Measurements from ENCODE around the gene ARL15. TPM values are rescaled to one million over a fixed set of nuclear protein-coding genes. Genes with fewer than 3 reads are reported as not detected.
"Not testable (repeated sequence)": the region's sequence is repeated elsewhere in the genome, so short reads cannot be mapped to it uniquely, and the experiment has no call there.

Gene ARL15
- total RNA-seq, 1 donor from 2014 or later: 6.0 TPM

DNA sequence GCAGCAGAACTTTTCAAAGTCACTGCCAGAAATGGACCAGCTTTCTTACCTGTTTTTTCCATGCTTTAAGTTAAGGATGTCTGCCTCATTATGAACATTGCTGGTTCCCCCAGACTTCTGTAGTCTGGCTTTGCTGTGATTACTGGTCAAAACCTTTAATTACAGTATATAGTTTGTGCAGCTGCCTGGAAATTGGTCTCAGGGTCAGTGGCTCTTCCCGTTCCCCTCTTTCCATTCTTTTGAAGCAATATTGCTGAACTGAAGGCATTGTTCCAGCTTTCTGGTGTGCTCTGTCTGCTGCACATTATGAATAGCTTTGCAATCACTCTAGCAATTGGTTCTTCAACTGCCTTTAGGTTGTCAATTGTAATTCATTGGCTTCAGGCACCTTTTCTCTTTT, 206.5 kb downstream of the ARL15 start:
- no peak for ATAC-seq
- no peak for DNase-seq (ENCODE audit: low spot score)

DNA sequence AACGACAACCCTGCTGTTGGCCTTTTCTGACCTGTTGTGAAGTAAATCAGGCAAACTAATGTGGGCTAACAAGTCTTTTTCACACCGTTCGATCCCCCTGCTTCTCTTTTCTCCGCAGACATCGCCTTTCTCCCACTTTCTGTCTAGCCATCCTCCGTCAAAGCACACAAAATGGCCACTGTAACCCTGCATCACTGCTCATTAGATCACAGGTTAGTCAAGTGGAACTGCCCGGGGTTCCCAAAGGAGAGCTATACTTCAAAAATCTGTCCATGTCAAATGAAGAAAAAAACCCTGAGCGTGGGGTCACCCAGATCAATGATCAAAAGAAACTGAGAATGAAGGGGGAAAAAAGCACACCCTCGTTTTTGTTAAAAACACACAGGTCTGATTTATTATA, 212.1 kb downstream of the ARL15 start:
- ATAC-seq: no peak
- DNase-seq (ENCODE audit: low spot score): no peak

DNA sequence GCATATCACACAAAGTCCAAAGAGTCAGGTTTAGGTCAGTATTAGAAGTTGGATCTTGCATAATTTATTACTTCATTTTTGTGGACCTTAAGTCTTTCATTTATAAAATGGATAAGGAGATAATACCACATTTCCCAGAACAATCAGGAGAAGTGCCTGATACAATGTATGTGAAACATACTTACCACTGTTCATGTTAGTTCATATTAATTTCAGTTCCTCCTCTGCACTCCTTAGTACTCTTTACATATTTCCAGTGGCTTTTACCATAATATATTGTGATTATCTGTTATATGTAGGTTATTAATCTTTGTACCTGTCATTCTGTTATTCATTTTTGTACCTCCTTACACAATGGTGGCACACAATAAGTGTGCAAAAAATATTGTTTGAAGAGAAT, 214.4 kb downstream of the ARL15 start:
- ATAC-seq: peak; percentile 54
- DNase-seq (ENCODE audit: low spot score): no peak

DNA sequence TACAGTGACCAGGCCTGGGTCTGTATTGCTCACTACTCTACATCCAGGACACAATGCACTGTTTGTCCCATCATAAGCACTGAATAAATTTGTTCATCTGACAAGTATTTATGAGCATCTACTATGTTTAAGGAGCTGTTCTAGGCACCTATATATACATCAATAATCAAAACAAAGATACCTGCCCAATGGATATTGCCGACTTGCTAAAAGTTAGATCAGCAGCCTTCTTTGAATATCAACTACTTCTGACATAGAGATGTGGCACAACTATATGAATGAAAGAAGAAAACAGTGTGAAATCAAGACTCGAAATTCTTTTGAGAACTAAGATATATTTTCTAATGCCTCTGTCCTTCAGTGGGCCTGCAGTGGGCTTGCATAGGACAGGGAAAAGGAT, 215.7 kb downstream of the ARL15 start:
- no peak for ATAC-seq
- no peak for DNase-seq (ENCODE audit: low spot score)

DNA sequence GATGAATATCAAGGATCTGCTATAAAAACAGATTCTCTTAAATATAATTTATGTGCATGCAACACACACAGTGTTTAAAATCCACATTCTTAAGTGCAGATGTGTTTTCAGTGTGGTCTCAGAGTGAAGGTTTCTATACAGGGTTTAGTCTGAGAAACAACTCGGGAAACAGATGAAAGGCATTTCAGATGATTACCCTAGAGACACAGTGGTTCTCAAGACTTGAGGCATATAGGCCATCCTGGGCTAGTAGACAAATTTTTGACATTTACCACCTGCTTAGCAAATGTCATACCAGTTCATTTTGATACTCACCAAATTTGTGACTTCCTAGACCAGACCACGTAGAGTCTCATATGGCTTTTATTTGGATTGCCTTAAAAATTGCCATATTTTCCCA, 216.5 kb downstream of the ARL15 start:
- DNase-seq (ENCODE audit: low spot score) (no peak), ATAC-seq (no peak)

DNA sequence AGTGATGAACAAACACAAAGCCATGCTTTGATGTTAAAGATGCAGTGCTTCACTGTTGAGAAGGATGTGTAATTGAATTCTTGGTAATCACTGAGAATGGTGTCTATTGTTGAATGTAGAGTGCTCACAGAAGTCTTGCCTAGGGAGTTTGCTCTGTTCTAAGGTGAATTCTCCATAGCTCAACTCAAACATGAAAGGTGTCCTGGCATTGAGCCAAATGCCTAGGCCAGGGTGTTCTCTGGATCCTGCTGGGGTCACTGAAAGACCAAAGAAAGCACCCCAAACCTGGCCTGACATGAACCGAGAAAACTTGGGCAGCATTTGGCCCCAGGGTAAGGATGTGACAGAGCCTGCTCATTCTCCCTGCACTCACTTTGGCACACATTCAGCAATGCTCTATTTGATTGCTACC, 217.3 kb downstream of the ARL15 start:
- DNase-seq (ENCODE audit: low spot score) (no peak), ATAC-seq (no peak)

DNA sequence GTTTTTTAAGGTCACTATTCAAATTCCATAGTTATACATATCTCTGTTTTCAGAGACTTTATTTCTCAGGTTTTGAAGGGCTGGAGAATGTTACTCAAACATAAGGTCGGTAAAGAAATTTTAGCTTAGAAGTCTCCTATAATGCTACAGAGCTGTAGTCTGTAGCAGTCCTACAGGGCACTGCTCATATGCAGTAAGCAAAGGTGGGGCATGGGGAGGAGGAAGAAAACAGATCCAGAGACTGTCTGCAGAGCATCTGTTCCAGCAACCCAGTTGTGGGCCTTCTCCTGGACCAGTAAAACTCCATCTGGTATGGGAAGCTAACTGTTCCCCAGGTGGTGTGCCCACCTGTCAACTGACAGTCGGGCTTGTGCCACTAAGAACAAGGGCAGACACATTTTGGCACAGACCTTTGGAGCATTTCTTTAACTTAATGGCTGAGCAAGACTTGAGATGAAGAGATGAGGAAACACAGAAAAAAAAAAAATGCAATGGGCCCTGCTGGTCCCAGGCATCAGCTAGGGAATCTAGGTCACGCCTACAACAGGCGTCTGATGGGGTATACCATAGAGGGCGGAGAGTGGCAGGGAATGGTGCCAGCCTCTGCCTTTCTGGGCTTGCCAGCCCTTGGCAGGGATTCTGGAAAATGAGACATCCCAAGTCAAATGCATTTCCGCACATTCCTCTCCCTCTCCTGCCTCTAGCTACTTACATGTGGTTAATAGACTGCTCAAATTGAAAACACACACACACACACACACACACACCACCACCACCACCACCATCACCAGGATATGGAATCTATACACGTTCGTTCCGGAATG, 218.9 kb downstream of the ARL15 start:
- DNase-seq (ENCODE audit: low spot score) (no peak), ATAC-seq (no peak)

DNA sequence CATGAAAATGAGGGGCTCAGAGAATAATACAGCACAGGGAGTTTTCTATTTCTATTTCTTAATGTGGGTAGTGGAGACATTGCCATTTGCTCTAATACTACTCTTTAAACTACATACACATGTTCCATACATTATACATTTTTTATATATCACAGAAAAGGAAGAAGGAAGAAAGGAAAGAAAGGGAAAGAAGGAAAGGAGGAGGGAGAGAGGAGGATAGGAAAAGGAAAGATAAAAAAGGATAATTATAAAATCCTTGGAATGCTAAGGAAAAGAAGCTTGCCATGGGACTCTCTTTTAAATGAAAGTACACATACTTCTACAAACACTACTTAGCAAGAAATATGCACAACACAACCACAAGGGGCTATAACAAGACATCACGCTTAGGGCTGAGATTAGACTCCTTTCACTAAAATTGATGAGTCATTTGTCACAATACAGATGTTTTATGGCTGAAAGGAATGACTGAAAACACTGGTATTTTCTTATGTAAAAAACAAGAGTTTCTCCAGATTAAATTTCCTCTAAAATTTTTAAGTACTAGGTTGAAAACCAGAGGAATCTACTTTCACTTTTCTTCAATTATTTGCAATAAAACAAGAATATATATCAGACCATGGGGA, 219.8 kb downstream of the ARL15 start:
- ATAC-seq (no peak), DNase-seq (ENCODE audit: low spot score) (no peak)

DNA sequence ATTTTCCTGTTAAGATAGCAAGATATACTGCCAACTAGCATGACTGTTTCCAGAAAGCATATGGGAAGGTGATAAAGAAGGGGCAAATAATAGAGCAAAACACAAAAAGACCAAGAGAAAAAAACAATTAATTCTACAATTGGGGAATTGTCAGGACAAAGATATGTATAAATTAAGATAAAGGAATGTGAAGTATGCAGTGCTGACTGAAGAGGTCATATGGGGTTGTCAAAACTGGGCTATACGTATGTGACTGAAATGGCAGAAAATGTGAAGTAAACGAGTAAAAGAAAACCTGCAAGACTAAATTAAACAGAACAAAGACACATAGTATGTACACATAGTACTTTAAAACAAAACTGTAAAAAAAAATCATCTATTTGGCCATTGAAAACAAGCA, 222.3 kb downstream of the ARL15 start:
- no peak for ATAC-seq
- no peak for DNase-seq (ENCODE audit: low spot score)

DNA sequence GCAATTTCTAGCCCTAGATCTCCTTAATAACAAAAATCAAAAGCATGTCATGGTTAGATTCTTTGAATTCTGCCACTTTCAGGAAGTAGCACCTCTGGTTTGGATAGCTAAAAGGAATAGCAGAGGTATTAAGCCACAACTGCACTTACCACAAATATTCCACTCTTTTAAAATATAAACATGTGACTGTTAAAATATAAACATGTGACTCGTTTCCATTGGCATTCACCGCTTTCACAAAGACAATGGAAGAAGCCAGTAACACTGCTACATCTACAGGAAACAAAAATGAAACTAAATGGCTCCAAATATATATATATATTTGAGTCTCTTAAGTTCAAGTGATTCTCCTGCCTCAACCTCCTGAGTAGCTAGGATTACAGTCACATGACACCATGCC, 222.9 kb downstream of the ARL15 start:
- ATAC-seq: no peak
- DNase-seq (ENCODE audit: low spot score): no peak

DNA sequence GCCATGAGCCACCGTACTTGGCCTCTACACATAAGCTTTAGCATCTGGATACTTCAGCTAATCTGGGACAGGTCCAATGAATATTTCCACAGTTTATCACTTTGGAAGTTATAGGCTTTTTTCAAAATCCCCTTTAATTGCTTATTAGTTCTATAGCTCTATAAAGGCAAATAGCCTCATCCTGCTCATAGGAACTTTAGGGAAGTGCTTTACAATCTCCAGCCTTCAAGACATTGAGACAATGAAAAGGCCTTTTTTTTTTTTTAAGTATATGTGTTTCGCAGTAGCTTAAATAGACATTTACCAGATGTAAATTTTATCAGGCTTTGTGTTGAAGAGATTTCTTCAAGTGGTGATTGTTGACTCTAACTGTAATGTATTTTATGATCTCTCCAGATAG, 224.2 kb downstream of the ARL15 start:
- DNase-seq (ENCODE audit: low spot score) (no peak), ATAC-seq (no peak)

DNA sequence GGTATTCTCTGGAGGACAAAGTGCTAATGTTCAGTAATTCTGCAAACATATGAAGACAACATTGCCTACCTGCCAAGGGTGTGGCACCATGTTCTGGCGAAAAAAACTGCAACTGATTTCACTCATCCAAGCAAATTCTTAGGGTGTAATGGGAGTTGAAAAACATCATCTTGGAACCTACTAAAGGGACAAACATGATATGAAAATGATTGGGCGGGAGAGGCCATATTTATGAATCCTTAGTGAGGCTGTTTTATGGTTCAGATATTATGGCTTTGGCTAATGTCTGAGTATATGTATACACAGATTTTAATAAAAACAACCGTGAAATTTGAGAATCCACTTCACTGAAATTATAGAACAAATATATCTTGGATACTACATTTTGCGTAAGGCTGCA, 225.7 kb downstream of the ARL15 start:
- DNase-seq (ENCODE audit: low spot score) (no peak), ATAC-seq (peak; percentile 19)

DNA sequence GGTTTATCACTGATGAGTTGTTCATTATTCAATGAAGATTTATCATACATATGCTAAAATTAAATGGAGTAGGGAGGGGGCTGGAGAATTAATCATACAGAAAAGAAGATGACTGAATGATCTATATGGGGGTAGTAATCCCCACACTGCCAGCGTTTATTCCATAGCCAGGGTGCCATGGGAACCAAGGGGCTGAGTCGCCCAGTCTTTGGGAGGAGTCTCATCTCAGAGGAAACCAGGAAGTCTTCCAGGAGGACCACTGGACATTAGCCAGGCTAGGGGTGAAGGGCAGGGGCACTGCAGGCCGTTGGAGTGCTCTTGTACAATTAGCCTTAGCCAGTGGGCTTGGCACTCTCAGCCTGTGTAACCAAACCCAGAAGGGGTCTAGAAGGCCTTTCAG, 226.5 kb downstream of the ARL15 start:
- ATAC-seq (no peak), DNase-seq (ENCODE audit: low spot score) (no peak)

DNA sequence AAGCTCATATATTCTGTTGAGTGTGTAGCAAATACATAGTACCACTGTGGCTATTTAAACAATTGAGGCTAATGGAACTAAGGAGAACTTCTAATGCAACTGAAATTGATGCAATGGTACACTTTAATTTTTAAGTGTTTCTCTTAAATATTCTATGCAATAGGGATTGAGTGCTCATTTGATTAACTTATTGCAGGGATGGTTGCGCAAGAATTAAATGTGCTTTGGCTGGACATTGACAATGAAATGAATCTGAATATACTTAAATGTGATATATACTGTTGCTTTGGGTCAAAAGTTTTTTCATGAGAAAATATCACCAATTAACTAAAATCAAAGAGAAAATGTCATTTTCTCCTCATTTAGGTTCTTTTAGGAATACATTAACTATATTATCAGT, 227.1 kb downstream of the ARL15 start:
- no peak for DNase-seq (ENCODE audit: low spot score)
- no peak for ATAC-seq

DNA sequence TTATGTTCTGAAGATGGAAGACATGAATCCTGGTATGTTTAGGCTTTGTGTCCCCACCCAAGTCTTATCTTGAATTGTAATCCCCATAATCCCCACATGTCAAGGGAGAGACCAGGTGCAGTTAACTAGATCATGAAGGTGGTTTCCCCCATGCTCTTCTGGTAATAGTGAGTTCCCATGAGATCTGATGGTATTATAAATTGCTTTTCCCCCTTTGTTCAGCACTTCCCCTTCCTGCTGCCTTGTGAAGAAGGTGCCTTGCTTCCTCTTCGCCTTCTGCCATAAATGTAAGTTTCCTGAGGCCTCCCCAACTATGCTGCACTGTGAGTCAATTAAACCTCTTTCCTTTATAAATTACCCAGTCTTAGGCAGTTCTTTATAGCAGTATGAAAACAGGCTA, 229.0 kb downstream of the ARL15 start:
- no peak for ATAC-seq
- no peak for DNase-seq (ENCODE audit: low spot score)

DNA sequence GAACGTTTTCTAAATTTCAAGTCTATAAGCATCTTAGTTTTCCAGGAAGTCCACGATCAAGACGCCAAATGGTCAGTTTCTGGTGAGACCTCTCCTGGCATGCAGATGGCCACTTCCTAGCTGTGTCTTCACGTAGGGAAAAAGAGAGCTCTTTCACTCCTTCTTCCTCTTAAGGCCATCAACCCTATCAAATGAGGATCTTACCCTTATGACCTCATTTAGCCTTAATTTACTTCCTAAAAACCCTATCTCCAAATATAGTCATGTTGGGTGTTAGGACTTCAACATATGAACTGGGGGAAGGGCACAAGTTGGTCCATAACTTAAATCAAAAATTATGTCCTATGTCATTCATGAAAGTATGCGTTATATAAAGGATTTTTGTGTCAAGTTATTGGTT, 229.5 kb downstream of the ARL15 start:
- no peak for ATAC-seq
- DNase-seq (ENCODE audit: low spot score): no peak

DNA sequence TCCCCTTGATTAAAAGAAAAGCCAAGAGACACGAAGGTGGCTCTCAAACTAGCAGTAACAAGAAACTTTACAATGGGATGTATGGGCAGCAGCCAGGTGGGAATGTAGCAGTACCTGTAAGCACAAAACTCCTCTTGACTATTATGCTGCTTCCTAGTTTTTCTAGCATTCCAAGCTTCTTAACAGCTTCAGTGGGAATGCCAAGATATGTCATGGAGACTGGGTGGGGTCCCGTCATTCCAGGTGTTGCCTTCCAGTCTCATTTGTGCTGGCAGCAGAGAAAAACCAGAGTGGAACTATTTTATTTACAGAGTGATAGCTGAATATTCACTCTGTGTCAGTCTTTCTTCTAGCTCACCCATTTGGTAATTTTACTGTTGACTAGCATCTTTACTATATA, 236.6 kb downstream of the ARL15 start:
- no peak for ATAC-seq
- no peak for DNase-seq (ENCODE audit: low spot score)

DNA sequence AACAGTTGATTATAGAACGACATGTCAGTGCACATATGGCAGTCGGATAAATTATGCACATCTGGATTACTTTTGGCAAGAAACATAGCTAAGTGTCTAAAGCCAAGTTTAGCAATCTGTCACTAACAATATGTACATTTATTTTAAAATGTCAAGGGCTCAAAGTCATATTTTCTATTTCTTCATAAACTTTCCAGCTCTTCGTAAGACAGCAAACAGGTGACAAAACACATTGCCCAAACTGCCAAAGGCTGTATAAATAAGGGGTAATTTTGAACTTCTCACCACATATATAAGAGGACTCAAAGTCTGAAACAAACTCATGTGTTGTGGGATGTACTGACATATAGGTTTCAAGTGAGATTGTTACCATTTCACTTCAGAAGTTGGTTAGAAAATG, 237.2 kb downstream of the ARL15 start:
- no peak for DNase-seq (ENCODE audit: low spot score)
- no peak for ATAC-seq

DNA sequence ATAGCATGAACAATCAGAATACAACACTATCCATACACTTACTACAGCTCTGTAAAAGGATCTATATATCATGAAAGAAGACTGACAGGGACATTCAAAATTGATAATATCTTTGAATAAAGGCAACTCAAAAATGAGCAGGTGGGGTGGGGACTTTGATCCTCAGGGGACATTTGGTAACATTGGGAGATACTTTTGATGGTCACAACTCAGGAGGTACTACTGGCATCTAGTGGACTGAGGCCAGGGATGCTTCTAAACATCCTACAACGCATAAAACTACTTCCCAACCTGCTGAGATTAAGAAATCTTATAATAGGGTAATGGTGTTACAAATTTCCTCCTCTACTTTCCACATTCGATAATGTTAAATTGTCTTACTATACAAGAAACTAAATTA, 243.9 kb downstream of the ARL15 start:
- DNase-seq (ENCODE audit: low spot score) (no peak), ATAC-seq (peak; percentile 79)

DNA sequence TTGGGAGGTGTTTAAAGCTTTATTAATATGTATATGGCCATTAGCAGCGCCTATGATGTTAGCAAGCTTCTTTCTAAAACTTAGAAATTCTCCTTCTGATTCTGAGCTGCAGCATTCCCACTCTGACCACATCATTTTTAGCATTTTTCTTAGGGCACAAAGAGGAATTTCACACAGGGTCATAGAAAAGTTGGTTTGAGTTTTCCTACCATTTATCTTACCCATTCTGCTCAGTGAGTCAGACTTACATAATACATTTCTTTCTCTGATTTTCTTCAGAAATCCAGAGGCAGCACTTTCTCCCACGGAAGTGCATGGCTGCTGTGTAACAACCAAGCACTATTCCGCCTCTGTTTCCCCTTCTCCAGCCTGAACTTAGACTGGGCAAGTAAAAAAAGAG, 246.6 kb downstream of the ARL15 start:
- ATAC-seq (no peak), DNase-seq (ENCODE audit: low spot score) (no peak)

DNA sequence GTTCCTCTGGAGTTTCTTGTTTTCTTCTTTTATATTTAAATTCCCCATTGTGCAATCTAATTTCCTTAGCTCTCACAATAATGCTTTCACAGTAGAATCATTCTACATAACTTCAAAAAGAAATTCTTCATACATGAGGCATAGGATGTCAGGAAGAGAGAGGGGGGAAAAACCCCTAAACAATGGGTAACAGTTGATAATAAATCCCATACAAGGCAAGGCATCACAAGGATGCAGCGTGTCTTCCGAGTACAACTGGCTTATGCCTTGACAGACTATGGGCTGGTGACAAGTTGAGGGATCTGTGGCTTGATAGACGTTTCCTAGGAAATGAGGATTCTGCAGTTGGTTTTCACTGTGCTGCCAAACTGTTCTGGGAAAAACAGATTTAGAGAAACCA, 247.4 kb downstream of the ARL15 start:
- ATAC-seq: no peak
- DNase-seq (ENCODE audit: low spot score): no peak

DNA sequence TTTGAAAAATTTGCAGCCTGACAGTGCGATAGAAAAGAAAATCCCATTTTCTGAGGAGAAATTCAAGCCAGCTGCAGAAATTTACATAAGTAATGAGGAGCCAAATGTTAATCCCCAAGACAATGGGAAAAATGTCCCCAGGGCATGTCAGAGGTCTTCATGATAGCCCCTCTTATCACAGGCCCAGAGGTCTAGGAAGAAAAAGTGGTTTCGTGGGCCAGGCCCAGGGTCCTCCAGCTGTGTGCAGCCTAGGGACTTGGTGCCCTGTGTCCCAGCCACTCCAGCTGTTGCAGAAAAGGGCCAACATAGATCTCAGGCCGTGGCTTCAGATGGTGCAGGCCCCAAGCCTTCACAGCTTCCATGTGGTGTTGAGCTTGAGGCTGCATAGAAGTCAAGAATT, 249.5 kb downstream of the ARL15 start:
- not testable (repeated sequence) for DNase-seq (ENCODE audit: low spot score); ATAC-seq

DNA sequence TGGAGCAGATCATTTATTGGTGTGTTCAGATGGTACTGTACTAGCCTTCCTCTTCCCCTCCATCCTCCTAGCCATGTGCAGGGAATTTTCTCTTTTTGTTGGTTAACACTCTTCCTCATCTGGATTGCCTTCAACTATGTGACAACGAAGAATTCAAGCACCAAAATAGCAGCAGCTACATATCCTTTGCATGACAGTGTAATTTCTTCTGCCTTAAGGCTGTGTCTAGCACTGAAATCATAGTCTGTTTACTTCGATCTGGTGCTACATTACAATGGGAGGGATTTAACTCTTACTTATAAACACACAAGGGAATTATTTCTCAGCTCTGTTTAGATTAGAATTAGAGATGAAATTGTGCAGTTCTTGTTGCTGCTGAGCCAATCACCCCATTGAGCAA, 260.4 kb downstream of the ARL15 start:
- no peak for DNase-seq (ENCODE audit: low spot score)
- ATAC-seq: no peak

Measured in left lobe of liver (tissue), 2 donors.